ENCODE results near the gene HUS1B. TPM values are rescaled to one million over a fixed set of nuclear protein-coding genes. Genes with fewer than 3 reads are reported as not detected.

Gene HUS1B
- total RNA-seq, 1 donor, result 0.45 TPM

DNA sequence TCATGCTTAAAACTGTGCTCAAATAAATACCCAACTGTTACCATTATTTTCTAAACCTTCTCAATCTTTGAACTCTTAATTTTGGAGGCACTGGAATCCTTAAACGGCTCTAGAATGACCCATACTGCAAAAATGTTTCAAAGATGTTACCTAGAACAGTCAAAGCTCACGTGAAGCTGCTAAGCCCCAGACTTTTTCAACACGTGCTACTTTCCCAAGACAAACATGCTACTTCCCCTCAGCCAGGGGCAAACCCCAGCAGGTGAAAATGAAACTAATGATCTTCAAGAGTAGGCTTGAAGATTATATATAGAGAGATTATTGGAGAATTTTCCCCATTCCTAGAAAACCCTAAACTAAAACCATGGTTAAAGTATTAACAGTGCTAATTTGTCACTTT lies 28.1 kb downstream of the HUS1B start:
- no peak overlapping the region for H3K4me3 ChIP-seq (ENCODE audit: low read depth, low read length)
- no peak for DNase-seq (ENCODE audit: low read depth)
- TF ChIP-seq CTCF (IDR thresholded peaks at IDR 0.05; ENCODE audit: insufficient read depth, low read length), result no peak

DNA sequence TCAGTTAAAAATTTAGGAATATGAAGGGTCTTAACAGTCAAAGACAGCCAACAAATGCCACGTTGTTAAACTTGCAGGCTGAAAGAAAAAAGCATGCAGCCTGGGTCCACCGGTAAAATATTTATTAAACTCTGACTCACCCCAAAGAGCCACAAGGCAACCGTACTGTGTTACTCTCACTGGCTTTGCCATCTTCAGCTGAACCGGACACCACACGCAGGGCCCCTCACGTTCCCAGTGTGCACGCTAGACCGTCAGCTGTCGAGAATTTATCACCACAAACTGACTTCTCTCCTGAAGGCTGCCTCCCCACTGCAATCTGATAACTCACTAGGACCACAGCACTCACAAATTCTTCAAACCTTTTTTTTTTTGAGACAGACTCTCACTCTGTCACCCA lies 30.7 kb downstream of the HUS1B start:
- no peak for DNase-seq (ENCODE audit: low read depth)
- TF ChIP-seq CTCF (IDR thresholded peaks at IDR 0.05; ENCODE audit: insufficient read depth, low read length), result no peak
- H3K4me3 ChIP-seq (ENCODE audit: low read depth, low read length), result no peak overlapping the region

- peak; percentile 51 for DNase-seq (ENCODE audit: low read depth)
- no peak overlapping the region for H3K4me3 ChIP-seq (ENCODE audit: low read depth, low read length)
- TF ChIP-seq CTCF (IDR thresholded peaks at IDR 0.05; ENCODE audit: insufficient read depth, low read length), result peak; percentile 30
Measured at GRCh38 chr6:624979-625378, 31.9 kb downstream of the HUS1B start.

DNA sequence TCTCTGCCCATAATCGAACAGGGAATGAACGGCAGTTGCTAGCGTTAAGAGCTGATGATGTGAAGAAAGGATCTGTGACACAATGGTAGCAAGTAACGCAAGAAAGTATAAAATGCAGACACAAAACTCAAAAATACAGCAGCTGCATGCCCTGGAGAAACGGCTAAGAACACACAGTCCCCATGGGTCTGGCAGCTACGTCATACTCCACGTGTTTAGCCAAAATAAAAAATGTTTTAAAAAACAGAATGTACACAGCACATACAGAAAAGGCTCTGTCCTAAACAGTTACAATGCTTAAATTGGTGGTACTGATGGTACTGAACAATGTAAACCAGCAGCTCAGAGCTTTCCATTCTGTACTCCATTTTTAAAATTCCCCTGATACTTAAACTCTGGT lies 34.4 kb downstream of the HUS1B start:
- no peak for TF ChIP-seq CTCF (IDR thresholded peaks at IDR 0.05; ENCODE audit: insufficient read depth, low read length)
- DNase-seq (ENCODE audit: low read depth), result no peak
- no peak overlapping the region for H3K4me3 ChIP-seq (ENCODE audit: low read depth, low read length)

- TF ChIP-seq CTCF (IDR thresholded peaks at IDR 0.05; ENCODE audit: insufficient read depth, low read length), result no peak
- no peak for DNase-seq (ENCODE audit: low read depth)
- H3K4me3 ChIP-seq (ENCODE audit: low read depth, low read length), result no peak overlapping the region
Measured at GRCh38 chr6:621931-622330, 35.0 kb downstream of the HUS1B start.

GRCh38 chr6:620950-621349 lies 36.0 kb downstream of the HUS1B start:
- no peak for TF ChIP-seq CTCF (IDR thresholded peaks at IDR 0.05; ENCODE audit: insufficient read depth, low read length)
- DNase-seq (ENCODE audit: low read depth), result no peak
- no peak overlapping the region for H3K4me3 ChIP-seq (ENCODE audit: low read depth, low read length)

DNA sequence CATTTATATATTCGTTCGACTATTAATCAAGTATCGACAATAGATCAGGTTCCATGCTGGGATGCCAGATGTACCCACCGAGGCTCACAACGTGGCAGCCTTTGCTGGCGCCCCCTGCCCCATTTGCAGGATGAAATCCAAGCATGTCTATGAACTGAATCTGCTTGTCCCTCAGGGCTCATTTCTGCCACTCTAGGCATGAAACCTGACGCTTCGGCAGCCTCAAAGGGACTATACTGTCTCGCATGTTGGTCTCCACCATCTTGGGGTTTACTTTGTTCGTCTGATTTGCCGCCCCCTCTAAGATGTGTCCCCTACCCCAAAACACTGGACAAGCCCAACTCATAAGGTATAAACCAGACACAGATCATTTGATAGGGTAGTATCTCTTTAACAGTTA lies 36.7 kb downstream of the HUS1B start:
- H3K4me3 ChIP-seq (ENCODE audit: low read depth, low read length), result no peak overlapping the region
- no peak for DNase-seq (ENCODE audit: low read depth)
- TF ChIP-seq CTCF (IDR thresholded peaks at IDR 0.05; ENCODE audit: insufficient read depth, low read length), result no peak
